ENCODE measurements around the gene ITGA11.

The ITGA11 gene

GRCh38 chr15:68370768-68371151 lies 61.2 kb downstream of the ITGA11 start:
- H3K4me3 ChIP-seq (replicated peaks; ENCODE audit: insufficient read depth, low read length) = no peak overlapping the region
- H3K27ac ChIP-seq (replicated peaks) = no peak overlapping the region
- DNase-seq (ENCODE audit: low read depth in 1 of 2, low spot score in 1 of 2) = no peak
- TF ChIP-seq CTCF (IDR thresholded peaks at IDR 0.05; ENCODE audit: insufficient read depth, low read length) = no peak
- no peak for TF ChIP-seq REST (IDR thresholded peaks at IDR 0.05; ENCODE audit: insufficient replicate concordance, low read depth)
- H3K27me3 ChIP-seq (ENCODE audit: insufficient read depth, poor library complexity, severe bottlenecking) = peaks cover 3% of the 10 kb centered on the region

GRCh38 chr15:68369931-68370767 lies 61.8 kb downstream of the ITGA11 start:
- TF ChIP-seq SPI1 (IDR thresholded peaks at IDR 0.05; ENCODE audit: borderline replicate concordance, low read depth) (no peak), CTCF (IDR thresholded peaks at IDR 0.05; ENCODE audit: insufficient read depth, low read length) (no peak), GABPA (IDR thresholded peaks at IDR 0.05; ENCODE audit: low read depth) (no peak), REST (IDR thresholded peaks at IDR 0.05; ENCODE audit: insufficient replicate concordance, low read depth) (no peak), POLR2AphosphoS5 (IDR thresholded peaks at IDR 0.05; ENCODE audit: low read depth) (no peak)
- no peak for DNase-seq (ENCODE audit: low read depth in 1 of 2, low spot score in 1 of 2)
- H3K27ac ChIP-seq (replicated peaks) = no peak overlapping the region

GRCh38 chr15:68368731-68369435 lies 63.1 kb downstream of the ITGA11 start:
- peaks cover 3% of the 10 kb centered on the region for H3K27me3 ChIP-seq (ENCODE audit: insufficient read depth, poor library complexity, severe bottlenecking)
- TF ChIP-seq POLR2AphosphoS5 (IDR thresholded peaks at IDR 0.05; ENCODE audit: low read depth) (no peak), SPI1 (IDR thresholded peaks at IDR 0.05; ENCODE audit: borderline replicate concordance, low read depth) (no peak), REST (IDR thresholded peaks at IDR 0.05; ENCODE audit: insufficient replicate concordance, low read depth) (no peak), GABPA (IDR thresholded peaks at IDR 0.05; ENCODE audit: low read depth) (no peak), CTCF (IDR thresholded peaks at IDR 0.05; ENCODE audit: insufficient read depth, low read length) (no peak)
- DNase-seq (ENCODE audit: low read depth in 1 of 2, low spot score in 1 of 2) = no peak
- H3K27ac ChIP-seq (replicated peaks) = no peak overlapping the region
- no peak overlapping the region for H3K4me3 ChIP-seq (replicated peaks; ENCODE audit: insufficient read depth, low read length)

More at GRCh38 chr15:68369931-68370767, 61.8 kb downstream of the ITGA11 start:
- peaks cover 3% of the 10 kb centered on the region for H3K27me3 ChIP-seq (ENCODE audit: insufficient read depth, poor library complexity, severe bottlenecking)
- no peak overlapping the region for H3K4me3 ChIP-seq (replicated peaks; ENCODE audit: insufficient read depth, low read length)

All from HL-60 (cell line).